ENCODE data around the gene FGD6.
"Not testable (repeated sequence)": the region's sequence is repeated elsewhere in the genome, so short reads cannot be mapped to it uniquely, and the experiment has no call there.

FGD6 gene

DNA sequence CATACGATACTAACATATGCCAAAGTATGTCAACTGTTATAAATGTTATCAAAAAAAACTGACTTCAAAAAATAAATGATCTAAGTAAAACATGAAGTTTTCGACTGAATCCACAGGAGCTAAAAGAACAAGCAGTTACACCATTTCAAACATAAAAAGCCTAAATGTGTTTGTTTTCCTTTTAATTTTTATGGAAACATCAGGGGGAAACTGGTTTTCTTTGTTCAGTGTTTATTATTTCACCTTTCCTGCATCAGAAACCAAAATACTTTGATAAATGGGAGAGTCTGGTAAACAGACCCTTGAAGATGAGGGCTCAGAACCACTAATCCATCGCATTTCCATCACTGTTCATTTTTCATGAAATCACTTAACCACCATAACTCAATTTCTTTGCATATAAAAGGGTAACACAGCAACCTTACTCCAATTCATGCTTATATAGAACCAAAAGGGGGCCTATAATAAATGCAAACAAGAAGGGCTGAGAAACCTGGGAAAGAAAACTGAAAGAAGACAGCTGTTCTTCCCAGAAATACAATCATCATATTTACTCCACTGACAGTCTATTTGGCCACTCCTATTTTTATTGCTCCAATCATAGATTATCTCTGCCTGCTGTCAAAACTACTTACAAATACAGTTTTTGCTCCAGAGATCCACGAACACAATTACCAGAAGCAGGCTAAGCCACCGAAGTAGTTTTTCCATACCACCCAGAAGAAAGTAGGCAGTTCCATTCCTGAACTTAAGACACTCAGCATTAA lies 17.0 kb downstream of the FGD6 start:
- peak overlapping the region; percentile 22; the same call in 1 of the 2 replicates for H3K27ac ChIP-seq
- no peak overlapping the region for H3K9ac ChIP-seq
- no peaks in the 10 kb centered on the region for H4K20me1 ChIP-seq
- H3K4me2 ChIP-seq = peak overlapping the region; percentile 9; the same call in 1 of the 2 replicates
- H3K27me3 ChIP-seq = no peaks in the 10 kb centered on the region
- H3K36me3 ChIP-seq = no peaks in the 10 kb centered on the region
- no peak overlapping the region for H3K4me3 ChIP-seq
- no peaks in the 10 kb centered on the region for H3K9me3 ChIP-seq
- no peak for TF ChIP-seq Cebpa-rat (IDR thresholded peaks at IDR 0.05)
- peaks cover 49% of the 10 kb centered on the region for H3K4me1 ChIP-seq

DNA sequence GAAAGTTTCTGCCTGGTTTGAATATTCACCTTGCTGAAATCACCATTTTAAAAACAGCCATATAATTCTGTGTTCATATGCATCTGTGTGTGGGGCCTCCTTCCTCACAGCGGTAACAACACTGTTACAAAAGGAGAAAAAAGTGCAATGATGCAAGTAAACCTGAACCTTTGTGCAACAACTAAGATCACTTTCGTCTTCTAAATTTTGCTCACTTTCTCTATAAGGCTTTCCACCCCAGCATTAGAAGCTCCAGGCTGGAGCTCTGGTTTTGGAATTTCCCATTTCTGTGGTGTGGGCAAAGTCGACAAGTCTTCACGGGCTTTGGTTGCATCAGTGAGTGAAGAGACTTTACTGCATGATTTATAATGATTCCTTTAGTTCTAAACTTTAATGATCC lies 18.4 kb downstream of the FGD6 start:
- H3K4me3 ChIP-seq = no peak overlapping the region
- H3K9ac ChIP-seq = no peak overlapping the region
- no peak overlapping the region for H3K4me2 ChIP-seq
- no peaks in the 10 kb centered on the region for H3K9me3 ChIP-seq
- H3K36me3 ChIP-seq = no peaks in the 10 kb centered on the region
- H3K27ac ChIP-seq = no peak overlapping the region
- H3K27me3 ChIP-seq = no peaks in the 10 kb centered on the region
- no peak for TF ChIP-seq Cebpa-rat (IDR thresholded peaks at IDR 0.05)
- peaks cover 39% of the 10 kb centered on the region for H3K4me1 ChIP-seq
- H4K20me1 ChIP-seq = no peaks in the 10 kb centered on the region

GRCh38 chr12:95197636-95198035 lies 19.6 kb downstream of the FGD6 start:
- no peaks in the 10 kb centered on the region for H4K20me1 ChIP-seq
- H3K4me2 ChIP-seq = no peak overlapping the region
- no peak overlapping the region for H3K27ac ChIP-seq
- no peaks in the 10 kb centered on the region for H3K27me3 ChIP-seq
- no peaks in the 10 kb centered on the region for H3K36me3 ChIP-seq
- TF ChIP-seq Cebpa-rat (IDR thresholded peaks at IDR 0.05) = no peak
- H3K9ac ChIP-seq = no peak overlapping the region
- H3K4me3 ChIP-seq = no peak overlapping the region
- no peaks in the 10 kb centered on the region for H3K9me3 ChIP-seq
- H3K4me1 ChIP-seq = peaks cover 26% of the 10 kb centered on the region

DNA sequence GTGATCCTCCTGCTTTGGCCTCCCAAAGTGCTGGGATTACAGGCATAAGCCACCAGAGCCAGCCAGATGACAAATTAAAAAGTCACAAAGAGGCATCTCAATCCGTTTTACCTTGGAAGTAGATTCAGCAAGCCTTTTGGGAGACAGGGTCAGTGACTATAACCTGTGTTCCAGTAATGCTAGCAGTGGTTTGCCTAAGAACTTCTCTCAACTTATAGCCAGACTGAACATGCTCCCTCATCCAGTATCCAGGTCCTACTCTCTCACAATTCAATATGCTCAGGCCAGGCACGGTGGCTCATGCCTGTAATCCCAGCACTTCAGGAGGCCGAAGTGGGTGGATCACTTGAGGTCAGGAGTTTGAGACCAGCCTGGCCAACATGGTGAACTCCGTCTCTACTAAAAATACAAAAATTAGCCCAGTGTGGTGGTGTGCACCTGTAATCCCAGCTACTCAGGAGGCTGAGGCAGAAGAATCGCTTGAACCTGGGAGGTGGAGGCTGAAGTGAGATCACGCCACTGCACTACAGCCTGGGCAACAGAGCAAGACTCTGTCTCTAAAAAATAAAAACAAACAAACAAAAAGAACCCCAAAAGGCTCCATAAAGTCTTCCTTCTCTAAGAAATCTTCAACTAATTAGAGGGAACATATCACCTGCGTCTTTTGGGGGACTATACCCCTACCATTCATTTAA lies 20.2 kb downstream of the FGD6 start:
- not testable (repeated sequence) for H3K27ac ChIP-seq, H3K27me3 ChIP-seq, H4K20me1 ChIP-seq, H3K36me3 ChIP-seq, H3K9me3 ChIP-seq, H3K4me2 ChIP-seq, H3K9ac ChIP-seq, H3K4me3 ChIP-seq
- H3K4me1 ChIP-seq = peaks cover 20% of the 10 kb centered on the region

DNA sequence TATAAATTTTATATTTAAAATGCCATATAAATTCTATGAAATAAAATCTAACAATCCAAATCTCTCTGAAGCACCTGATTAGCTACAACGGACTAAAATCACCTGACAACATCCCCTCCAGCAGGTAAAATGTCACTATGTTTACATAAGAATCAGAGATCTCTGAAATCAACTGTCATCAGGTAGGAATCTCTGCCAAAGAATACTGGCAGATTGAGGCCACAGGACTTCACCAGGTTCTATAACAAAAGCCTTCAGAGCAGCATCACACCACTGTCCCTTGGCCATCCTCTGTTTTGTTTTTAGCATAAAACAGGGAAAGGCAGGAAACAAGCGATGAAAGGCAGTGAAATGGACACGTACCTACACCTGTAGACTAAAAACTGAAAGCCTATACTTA lies 22.1 kb downstream of the FGD6 start:
- H3K9ac ChIP-seq = no peak overlapping the region
- no peaks in the 10 kb centered on the region for H4K20me1 ChIP-seq
- H3K4me1 ChIP-seq = peaks cover 5% of the 10 kb centered on the region
- no peaks in the 10 kb centered on the region for H3K36me3 ChIP-seq
- no peak for TF ChIP-seq Cebpa-rat (IDR thresholded peaks at IDR 0.05)
- H3K4me2 ChIP-seq = no peak overlapping the region
- H3K4me3 ChIP-seq = no peak overlapping the region
- no peaks in the 10 kb centered on the region for H3K27me3 ChIP-seq
- H3K9me3 ChIP-seq = no peaks in the 10 kb centered on the region
- H3K27ac ChIP-seq = no peak overlapping the region

- Histone ChIP-seq H3K27me3 (no peaks in the 10 kb centered on the region), H3K27ac (no peak overlapping the region), H4K20me1 (no peaks in the 10 kb centered on the region), H3K9ac (no peak overlapping the region), H3K4me2 (no peak overlapping the region), H3K4me3 (no peak overlapping the region), H3K36me3 (no peaks in the 10 kb centered on the region), H3K9me3 (no peaks in the 10 kb centered on the region), H3K4me1 (peaks cover 5% of the 10 kb centered on the region; the same call in 1 of the 2 replicates)
- TF ChIP-seq Cebpa-rat (IDR thresholded peaks at IDR 0.05) = no peak
Measured at GRCh38 chr12:95193139-95193538, 24.1 kb downstream of the FGD6 start.

- no peak overlapping the region for H3K4me3 ChIP-seq
- no peak for TF ChIP-seq Cebpa-rat (IDR thresholded peaks at IDR 0.05)
- H3K4me2 ChIP-seq = no peak overlapping the region
- H3K9ac ChIP-seq = no peak overlapping the region
- no peaks in the 10 kb centered on the region for H4K20me1 ChIP-seq
- no peak overlapping the region for H3K27ac ChIP-seq
- no peaks in the 10 kb centered on the region for H3K27me3 ChIP-seq
- no peaks in the 10 kb centered on the region for H3K36me3 ChIP-seq
- peaks cover 5% of the 10 kb centered on the region; the same call in 1 of the 2 replicates for H3K4me1 ChIP-seq
- no peaks in the 10 kb centered on the region for H3K9me3 ChIP-seq
Measured at GRCh38 chr12:95192271-95192670, 25.0 kb downstream of the FGD6 start.

GRCh38 chr12:95191060-95191696 lies 26.1 kb downstream of the FGD6 start:
- Histone ChIP-seq H3K9ac (no peak overlapping the region), H3K27ac (no peak overlapping the region), H3K36me3 (no peaks in the 10 kb centered on the region), H3K4me1 (peaks cover 5% of the 10 kb centered on the region; the same call in 1 of the 2 replicates), H3K9me3 (no peaks in the 10 kb centered on the region), H3K4me2 (no peak overlapping the region), H4K20me1 (no peaks in the 10 kb centered on the region), H3K27me3 (no peaks in the 10 kb centered on the region), H3K4me3 (no peak overlapping the region)
- no peak for TF ChIP-seq Cebpa-rat (IDR thresholded peaks at IDR 0.05)

DNA sequence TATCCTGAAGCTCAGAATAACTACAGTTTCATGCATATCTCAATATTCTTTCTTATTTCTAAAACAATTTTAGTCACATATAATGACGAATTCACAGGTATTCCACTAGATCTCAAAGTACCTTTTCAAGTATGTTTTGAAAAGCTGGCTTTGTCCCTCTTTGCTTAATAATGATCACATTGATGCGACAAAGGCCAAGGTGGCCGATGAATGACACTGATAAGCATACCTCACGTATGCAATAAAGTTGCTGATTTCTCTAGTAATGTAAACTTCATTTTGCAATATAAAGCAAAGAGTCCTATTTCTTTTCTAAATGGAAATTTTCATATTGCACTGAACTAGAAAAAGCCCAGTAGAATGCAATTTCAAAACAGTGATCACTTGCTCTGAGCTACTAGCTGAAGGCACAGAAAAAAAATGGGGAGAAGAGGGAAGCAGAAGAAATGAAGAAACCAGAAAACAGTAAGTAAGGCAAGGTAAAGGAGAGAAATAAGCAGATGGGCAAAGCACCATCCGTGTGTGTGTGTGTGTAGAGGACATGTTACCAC lies 29.3 kb downstream of the FGD6 start:
- no peak for TF ChIP-seq Cebpa-rat (IDR thresholded peaks at IDR 0.05)
- no peaks in the 10 kb centered on the region for H3K27me3 ChIP-seq
- H3K4me2 ChIP-seq = no peak overlapping the region
- peaks cover 5% of the 10 kb centered on the region; the same call in 1 of the 2 replicates for H3K4me1 ChIP-seq
- H3K9me3 ChIP-seq = no peaks in the 10 kb centered on the region
- no peaks in the 10 kb centered on the region for H4K20me1 ChIP-seq
- no peak overlapping the region for H3K4me3 ChIP-seq
- H3K27ac ChIP-seq = no peak overlapping the region
- H3K36me3 ChIP-seq = peaks cover 4% of the 10 kb centered on the region; the same call in 1 of the 2 replicates
- H3K9ac ChIP-seq = no peak overlapping the region

DNA sequence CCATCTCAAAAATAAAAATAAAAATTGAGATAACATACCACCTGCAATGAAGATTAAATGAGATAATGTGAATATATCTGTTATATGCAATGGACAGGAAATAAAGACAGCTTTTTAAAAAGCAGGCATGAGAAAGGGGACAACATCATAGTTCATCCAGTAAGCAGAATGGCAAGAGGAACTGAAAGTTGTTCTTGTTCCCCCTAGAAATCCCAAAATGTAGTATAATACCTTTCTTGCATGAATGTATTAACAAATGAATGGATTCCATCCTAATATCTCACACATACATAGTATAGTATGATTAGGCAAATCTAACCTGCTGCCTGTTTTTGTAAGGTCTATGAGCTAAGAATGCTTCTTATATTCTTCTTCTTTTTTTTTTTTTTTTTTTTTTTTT lies 31.4 kb downstream of the FGD6 start:
- no peak overlapping the region for H3K9ac ChIP-seq
- peaks cover 4% of the 10 kb centered on the region; the same call in 1 of the 2 replicates for H3K36me3 ChIP-seq
- H3K27me3 ChIP-seq = no peaks in the 10 kb centered on the region
- no peak overlapping the region for H3K27ac ChIP-seq
- no peaks in the 10 kb centered on the region for H3K4me1 ChIP-seq
- no peak overlapping the region for H3K4me3 ChIP-seq
- H3K4me2 ChIP-seq = no peak overlapping the region
- no peaks in the 10 kb centered on the region for H4K20me1 ChIP-seq
- TF ChIP-seq Cebpa-rat (IDR thresholded peaks at IDR 0.05) = no peak
- H3K9me3 ChIP-seq = no peaks in the 10 kb centered on the region

Measured in BLaER1 (cell line).